ENCODE results near the gene TYMP. TPM values are rescaled to one million over a fixed set of nuclear protein-coding genes. Genes with fewer than 3 reads are reported as not detected.

TYMP gene
- total and polyA plus RNA-seq, 8 donors = 5.8 to 68.6 (median 23.5) TPM

GRCh38 chr22:50483977-50484853, 45.6 kb downstream of the TYMP start:
- Histone ChIP-seq H3K27me3 (no peaks in the 10 kb centered on the region), H3K36me3 (no peaks in the 10 kb centered on the region), H3K9me3 (no peaks in the 10 kb centered on the region), H3K4me3 (peak overlapping the region in 3 of 4 donors; percentile 33 to 60 (median 57)), H3K27ac (peak overlapping the region; percentile 78 to 82 (median 81)), H3K4me1 (peaks cover 0 to 14% (median 0%) of the 10 kb centered on the region in 3 donors)
- DNase-seq = peak; percentile 78 to 93 (median 92)
- peak; percentile 59 to 77 (median 76) for ATAC-seq
- FAIRE-seq = no peak
- no peak for TF ChIP-seq CTCF (IDR thresholded peaks at IDR 0.05)
- WGBS, 2 donors = 38 to 39% methylated on average over 29 to 31 of the region's 31 CpGs
- intact Hi-C loops (cut with DNase I) = no loop called here

DNA sequence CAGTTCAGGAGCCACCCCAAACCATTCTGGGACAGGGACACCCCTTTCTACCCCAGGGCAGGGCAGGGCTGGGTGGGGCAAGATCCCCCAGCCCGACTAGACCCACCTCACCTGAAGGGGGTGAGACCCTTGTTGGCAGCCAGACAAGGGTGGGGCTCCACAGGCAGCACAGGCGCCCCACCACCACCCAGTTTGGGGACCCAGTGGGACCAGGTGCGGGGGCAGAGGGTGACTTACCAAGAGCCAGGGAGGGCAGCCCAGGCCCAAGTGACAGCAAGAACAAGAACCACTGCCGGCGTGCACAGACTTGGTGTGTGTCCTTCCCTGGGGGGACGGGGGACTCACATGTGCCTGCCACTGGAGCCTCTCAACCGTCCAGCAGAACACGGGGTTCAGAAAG, 46.3 kb downstream of the TYMP start:
- Histone ChIP-seq H3K4me3 (peak overlapping the region in 3 of 4 donors; percentile 33 to 60 (median 57)), H3K27ac (peak overlapping the region; percentile 78 to 82 (median 81)), H3K27me3 (no peaks in the 10 kb centered on the region), H3K36me3 (no peaks in the 10 kb centered on the region), H3K4me1 (peaks cover 0 to 14% (median 0%) of the 10 kb centered on the region in 3 donors), H3K9me3 (no peaks in the 10 kb centered on the region)
- 44 to 51% methylated on average over 8 of the region's 8 CpGs for WGBS, 2 donors
- DNase-seq (peak in 2 of 6 donors; percentile 63 to 76), ATAC-seq (no peak), FAIRE-seq (no peak)
- intact Hi-C loops (cut with DNase I) = no loop called here
- no peak for TF ChIP-seq CTCF (IDR thresholded peaks at IDR 0.05)

GRCh38 chr22:50483106-50483505, 46.7 kb downstream of the TYMP start:
- ATAC-seq (no peak), FAIRE-seq (no peak), DNase-seq (peak in 2 of 6 donors; percentile 53 to 75)
- H3K9me3 ChIP-seq = no peaks in the 10 kb centered on the region
- 36 to 37% methylated on average over 10 of the region's 10 CpGs for WGBS, 2 donors
- H3K27me3 ChIP-seq = no peaks in the 10 kb centered on the region
- H3K4me3 ChIP-seq = peak overlapping the region in 3 of 4 donors; percentile 33 to 60 (median 57)
- H3K4me1 ChIP-seq = peaks cover 0 to 14% (median 0%) of the 10 kb centered on the region in 3 donors
- no peak for TF ChIP-seq CTCF (IDR thresholded peaks at IDR 0.05)
- H3K36me3 ChIP-seq = no peaks in the 10 kb centered on the region
- peak overlapping the region; percentile 10 to 82 (median 80) for H3K27ac ChIP-seq
- intact Hi-C loops (cut with DNase I) = no loop called here

GRCh38 chr22:50482107-50483074, 47.4 kb downstream of the TYMP start:
- FAIRE-seq (no peak), DNase-seq (peak; percentile 40 to 86 (median 74)), ATAC-seq (peak in 2 of 4 donors; percentile 5 to 10)
- Histone ChIP-seq H3K4me1 (peaks cover 0 to 14% (median 0%) of the 10 kb centered on the region in 3 donors), H3K9me3 (no peaks in the 10 kb centered on the region), H3K36me3 (no peaks in the 10 kb centered on the region), H3K27me3 (no peaks in the 10 kb centered on the region), H3K4me3 (peak overlapping the region; percentile 33 to 60 (median 54)), H3K27ac (peak overlapping the region; percentile 41 to 82 (median 80))
- intact Hi-C loops (cut with DNase I) = no loop called here
- TF ChIP-seq CTCF (IDR thresholded peaks at IDR 0.05) = no peak
- WGBS, 2 donors = 28% methylated on average over 35 of the region's 35 CpGs

All from pancreas (tissue), 10 donors.